ENCODE data around the gene POLR1E.
A peak's percentile ranks its signal among the peaks of the same experiment; 100 is the strongest.

Gene POLR1E

DNA sequence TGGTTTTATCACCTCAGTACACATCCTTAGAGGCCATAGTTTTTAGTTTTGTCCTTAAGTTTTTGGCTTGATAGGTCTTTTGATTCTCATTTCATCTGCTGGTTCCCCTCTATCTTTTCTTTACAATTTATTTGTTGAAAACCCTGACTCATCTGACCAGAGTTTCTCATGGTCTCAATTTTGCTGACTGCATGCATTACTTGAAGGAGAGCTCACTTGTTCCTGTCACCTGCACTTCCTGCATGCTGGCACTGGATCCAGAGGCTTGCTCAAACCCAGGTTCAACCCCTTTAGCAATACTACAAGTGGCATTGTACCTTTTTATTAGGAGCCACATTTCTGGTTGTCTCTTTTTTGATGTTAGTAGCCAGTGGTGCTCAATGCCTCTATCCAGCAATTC lies 63.8 kb downstream of the POLR1E start:
- TF ChIP-seq, protein P1, sequence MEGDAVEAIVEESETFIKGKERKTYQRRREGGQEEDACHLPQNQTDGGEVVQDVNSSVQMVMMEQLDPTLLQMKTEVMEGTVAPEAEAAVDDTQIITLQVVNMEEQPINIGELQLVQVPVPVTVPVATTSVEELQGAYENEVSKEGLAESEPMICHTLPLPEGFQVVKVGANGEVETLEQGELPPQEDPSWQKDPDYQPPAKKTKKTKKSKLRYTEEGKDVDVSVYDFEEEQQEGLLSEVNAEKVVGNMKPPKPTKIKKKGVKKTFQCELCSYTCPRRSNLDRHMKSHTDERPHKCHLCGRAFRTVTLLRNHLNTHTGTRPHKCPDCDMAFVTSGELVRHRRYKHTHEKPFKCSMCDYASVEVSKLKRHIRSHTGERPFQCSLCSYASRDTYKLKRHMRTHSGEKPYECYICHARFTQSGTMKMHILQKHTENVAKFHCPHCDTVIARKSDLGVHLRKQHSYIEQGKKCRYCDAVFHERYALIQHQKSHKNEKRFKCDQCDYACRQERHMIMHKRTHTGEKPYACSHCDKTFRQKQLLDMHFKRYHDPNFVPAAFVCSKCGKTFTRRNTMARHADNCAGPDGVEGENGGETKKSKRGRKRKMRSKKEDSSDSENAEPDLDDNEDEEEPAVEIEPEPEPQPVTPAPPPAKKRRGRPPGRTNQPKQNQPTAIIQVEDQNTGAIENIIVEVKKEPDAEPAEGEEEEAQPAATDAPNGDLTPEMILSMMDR (conservative IDR thresholded peaks at IDR 0.05; ENCODE audit: control insufficient read depth, insufficient read depth, low read depth, low read length) = no peak
- H3K4me3 ChIP-seq (ENCODE audit: control insufficient read depth, low read depth, low read length) = no peak overlapping the region

DNA sequence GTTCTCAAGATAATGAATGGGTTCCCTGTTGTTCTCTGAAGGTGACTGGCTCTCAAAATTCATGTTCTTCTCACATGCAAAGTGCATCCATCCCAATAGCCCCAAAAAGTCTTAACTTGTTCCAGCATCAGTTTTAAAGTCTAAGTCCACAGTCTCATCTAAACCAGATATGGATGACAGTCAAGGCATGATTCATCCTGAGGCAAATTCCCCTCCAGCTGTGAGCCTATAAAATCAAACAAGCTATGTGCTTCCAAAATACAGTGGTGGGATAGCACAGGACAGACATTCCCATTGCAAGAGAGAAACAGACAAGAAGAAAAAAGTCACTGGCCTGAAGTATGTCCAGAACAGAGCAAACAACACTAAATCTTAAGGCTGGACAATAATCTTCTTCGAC lies 65.0 kb downstream of the POLR1E start:
- TF ChIP-seq, protein P1 (conservative IDR thresholded peaks at IDR 0.05; ENCODE audit: control insufficient read depth, insufficient read depth, low read depth, low read length) = no peak
- DNase-seq (ENCODE audit: low read depth) = peak; percentile 54
- H3K4me3 ChIP-seq (ENCODE audit: control insufficient read depth, low read depth, low read length) = no peak overlapping the region

More for the DNA sequence above, 63.8 kb downstream of the POLR1E start:
- DNase-seq (ENCODE audit: low read depth) = no peak

DNA sequence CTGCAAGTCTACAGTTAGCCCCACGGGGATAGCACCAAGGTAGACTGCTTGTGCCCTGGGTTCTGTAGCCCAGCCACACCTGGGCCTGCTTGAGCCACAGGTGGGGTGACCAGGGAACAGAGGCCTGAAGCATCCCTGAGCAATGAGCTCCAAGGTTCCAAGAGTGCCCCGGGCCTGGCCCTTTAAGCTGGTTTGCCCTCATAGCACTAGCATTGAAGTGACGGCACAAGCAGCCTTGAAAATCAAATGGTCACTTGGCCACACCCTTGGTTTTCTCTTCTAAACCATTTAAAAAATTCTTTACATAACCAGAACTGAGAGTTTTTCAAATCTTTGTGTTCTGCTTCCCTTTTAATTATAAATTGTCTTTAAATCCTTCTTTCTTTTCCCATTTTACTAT lies 65.7 kb downstream of the POLR1E start:
- no peak for DNase-seq (ENCODE audit: low read depth)
- H3K4me3 ChIP-seq (ENCODE audit: control insufficient read depth, low read depth, low read length) = no peak overlapping the region
- TF ChIP-seq, protein P1 (conservative IDR thresholded peaks at IDR 0.05; ENCODE audit: control insufficient read depth, insufficient read depth, low read depth, low read length) = no peak

DNA sequence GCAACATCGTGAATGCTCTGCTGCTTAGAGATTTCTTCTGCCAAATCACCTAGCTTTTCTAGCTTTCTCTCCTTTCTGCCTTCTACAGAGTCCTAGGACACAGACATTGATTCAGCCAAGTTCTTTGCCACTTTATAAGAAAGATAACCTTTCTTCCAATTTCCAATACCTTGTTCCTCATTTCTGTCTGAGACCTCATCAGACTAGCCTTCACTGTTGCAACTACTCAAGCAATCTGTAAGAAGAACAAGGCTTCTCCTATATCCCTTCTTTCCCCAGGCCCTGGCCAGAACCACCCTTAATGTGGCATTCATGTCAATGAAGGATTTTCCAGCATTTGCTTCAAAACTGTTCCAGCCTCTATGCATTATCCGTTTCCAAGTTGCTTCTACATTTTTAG lies 66.1 kb downstream of the POLR1E start:
- no peak for DNase-seq (ENCODE audit: low read depth)
- TF ChIP-seq, protein P1 (conservative IDR thresholded peaks at IDR 0.05; ENCODE audit: control insufficient read depth, insufficient read depth, low read depth, low read length) = no peak
- no peak overlapping the region for H3K4me3 ChIP-seq (ENCODE audit: control insufficient read depth, low read depth, low read length)

Data from fibroblast of mammary gland (primary cell).